Pancreas (tissue), 10 donors: ENCODE measurements around the gene CDH4. TPM values are rescaled to one million over a fixed set of nuclear protein-coding genes. Genes with fewer than 3 reads are reported as not detected.

Experiments used
- ATAC-seq, 4 donors: fragments of 200-7000 bp; cut with Tn5 transposase; one replicate each; pipeline versions ENCODE4 v1.8.0 to v1.9.1; 2020; ENCODE audit warnings: mild to moderate bottlenecking in 4 of 4, moderate library complexity in 4 of 4
- DNase-seq, 6 donors: peaks; one replicate each; pipeline ENCODE4 v3.0.0-alpha.2; 2020
- FAIRE-seq: peaks from 2 replicates; lab custom pipeline; 2012; peaks lifted over from hg19 to GRCh38; lab: Jason Lieb, UNC
- H3K27ac ChIP-seq, 4 donors: fragments of 200-600 bp; sonication (generic); 1 replicate in 3 of 4; 2 replicates in 1 of 4; pipeline versions ENCODE4 v1.5.0 to v1.8.0; 2020
- H3K27me3 ChIP-seq, 4 donors: fragments of 200-600 bp; one replicate each; pipeline ENCODE4 v1.8.0; 2021
- H3K36me3 ChIP-seq, 3 donors: fragments of 200-600 bp; sonication (generic) in 1 of 3; one replicate each; pipeline versions ENCODE4 v1.5.0 to v1.8.0; 2020 to 2021
- H3K4me1 ChIP-seq, 3 donors: fragments of 200-600 bp; one replicate each; pipeline ENCODE4 v1.8.0; 2021
- H3K4me3 ChIP-seq, 4 donors: fragments of 200-600 bp; sonication (generic) in 2 of 4; one replicate each; pipeline versions ENCODE4 v1.5.0 to v1.8.0; 2020 to 2021
- H3K9me3 ChIP-seq, 4 donors: fragments of 200-600 bp; one replicate each; pipeline ENCODE4 v1.8.0; 2021
- WGBS, 2 donors: extraction: QIAGEN DNeasy Blood & Tissue Kit; methylation state at CpG; one replicate each; pipeline ENCODE4 v1.1.7; 2013; 5-methylcytosine and 5-hydroxymethylcytosine counted together
- intact Hi-C, 3 donors: fragments of 100-400 bp; cut with DNase I; formaldehyde crosslinking; loops; one replicate each; pipeline versions ENCODE4 v1.11.1 to v1.14.2; 2022
- polyA plus RNA-seq, 2 donors: library from polyadenylated mRNA; stranded (reverse); fragments of 200-250 nt; gene quantifications; one replicate each; pipeline ENCODE4 v1.2.3, GENCODE V29; 2013
- total RNA-seq, 6 donors: library from RNA; stranded (reverse); fragmentation: NEBNext Ultra II Directional in 4 of 6; extraction: Animal tissue kit (Norgen Biotek cat#: 25700) in 4 of 6; gene quantifications; one replicate each; pipeline versions ENCODE4 v1.2.1 to v1.2.4, GENCODE V29; 2021 to 2023
- TF ChIP-seq, protein P1 (sequence below), 4 donors: fragments of 200-600 bp; sonication (generic) in 3 of 4; IDR thresholded peaks; one replicate each; pipeline versions ENCODE4 v1.5.0 to v1.8.0; 2021; ENCODE audit warnings: antibody characterized with exemption in 4 of 4
- donor health status: healthy with polysubstance abuse.
- donor health status: DM: no; HTN: no; CAD: no; lungs with moderate emphysema.
- donor health status: DM: no; HTN: no; CAD: no.
- donor health status: control.
- donor health status: control.
- donor health status: Bipolar disorder and iron deficiency.
- donor health status: DM: yes; HTN: yes; CAD: no.
- donor health status: DM: no; HTN: no; CAD: no.
- donor health status: DM: no; HTN: no; CAD: no.
- donor health status: DM: yes; HTN: yes; CAD: no.

The CDH4 gene
- total RNA-seq = 1 to 10 TPM in 2 of 6 donors, under 1 TPM in 4; 0.04 to 1.4 (median 0.33) TPM
- under 1 TPM; 0.21 to 0.27 TPM for polyA plus RNA-seq

- Histone ChIP-seq H3K9me3 (no peaks in the 10 kb centered on the region), H3K4me1 (no peaks in the 10 kb centered on the region), H3K27ac (no peak within 1 kb of the TSS), H3K36me3 (no peaks in the 10 kb centered on the region), H3K4me3 (peak within 1 kb of the TSS; percentile 8 to 47 (median 20)), H3K27me3 (peaks cover 0 to 19% (median 2%) of the 10 kb centered on the region in 4 donors)
- DNase-seq (peak in 1 of 6 donors; percentile 68), ATAC-seq (peak in 2 of 4 donors; percentile 72 to 83), FAIRE-seq (no peak)
- WGBS, 2 donors = 4 to 11% methylated on average over 26 to 78 of the region's 78 CpGs
- TF ChIP-seq, protein P1, sequence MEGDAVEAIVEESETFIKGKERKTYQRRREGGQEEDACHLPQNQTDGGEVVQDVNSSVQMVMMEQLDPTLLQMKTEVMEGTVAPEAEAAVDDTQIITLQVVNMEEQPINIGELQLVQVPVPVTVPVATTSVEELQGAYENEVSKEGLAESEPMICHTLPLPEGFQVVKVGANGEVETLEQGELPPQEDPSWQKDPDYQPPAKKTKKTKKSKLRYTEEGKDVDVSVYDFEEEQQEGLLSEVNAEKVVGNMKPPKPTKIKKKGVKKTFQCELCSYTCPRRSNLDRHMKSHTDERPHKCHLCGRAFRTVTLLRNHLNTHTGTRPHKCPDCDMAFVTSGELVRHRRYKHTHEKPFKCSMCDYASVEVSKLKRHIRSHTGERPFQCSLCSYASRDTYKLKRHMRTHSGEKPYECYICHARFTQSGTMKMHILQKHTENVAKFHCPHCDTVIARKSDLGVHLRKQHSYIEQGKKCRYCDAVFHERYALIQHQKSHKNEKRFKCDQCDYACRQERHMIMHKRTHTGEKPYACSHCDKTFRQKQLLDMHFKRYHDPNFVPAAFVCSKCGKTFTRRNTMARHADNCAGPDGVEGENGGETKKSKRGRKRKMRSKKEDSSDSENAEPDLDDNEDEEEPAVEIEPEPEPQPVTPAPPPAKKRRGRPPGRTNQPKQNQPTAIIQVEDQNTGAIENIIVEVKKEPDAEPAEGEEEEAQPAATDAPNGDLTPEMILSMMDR (IDR thresholded peaks at IDR 0.05) = no peak
- intact Hi-C loops = no loop called here
Measured at GRCh38 chr20:61251529-61252393, at the start of gene CDH4. Gene CDH4, plus strand, starts transcription at chr20:61252261.

- Histone ChIP-seq H3K36me3 (no peaks in the 10 kb centered on the region), H3K9me3 (no peaks in the 10 kb centered on the region), H3K27ac (no peak overlapping the region), H3K4me3 (no peak overlapping the region), H3K4me1 (no peaks in the 10 kb centered on the region), H3K27me3 (no peaks in the 10 kb centered on the region)
- ATAC-seq (no peak), FAIRE-seq (no peak), DNase-seq (no peak)
- WGBS, 2 donors = 32 to 39% methylated on average over 5 of the region's 5 CpGs
- intact Hi-C loops = no loop called here
- TF ChIP-seq, protein P1 (IDR thresholded peaks at IDR 0.05) = no peak
Measured at GRCh38 chr20:61203320-61203719, 48.7 kb upstream of the CDH4 start.

DNA sequence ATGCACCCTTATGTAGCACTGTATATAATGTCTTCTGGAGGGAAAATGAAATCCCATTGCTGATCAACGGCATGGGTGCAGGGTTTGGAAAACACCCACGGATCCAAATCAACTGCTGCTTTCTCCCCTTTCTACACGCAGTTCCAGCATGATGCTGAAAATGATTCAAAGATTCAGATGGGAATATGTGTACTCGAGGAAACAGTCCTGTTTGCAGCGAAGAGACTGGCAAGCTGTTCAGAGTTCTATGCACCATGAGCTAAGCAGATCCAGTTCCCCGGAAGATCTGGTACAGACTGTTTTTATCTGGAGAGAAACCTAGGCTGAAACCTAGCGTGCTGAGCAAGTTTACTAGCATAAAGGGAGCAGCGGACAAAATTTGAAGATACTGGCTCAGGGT is 47.9 kb upstream of the CDH4 start:
- ATAC-seq (no peak), FAIRE-seq (no peak), DNase-seq (no peak)
- Histone ChIP-seq H3K36me3 (no peaks in the 10 kb centered on the region), H3K27ac (no peak overlapping the region), H3K4me1 (no peaks in the 10 kb centered on the region), H3K27me3 (no peaks in the 10 kb centered on the region), H3K4me3 (no peak overlapping the region), H3K9me3 (no peaks in the 10 kb centered on the region)
- TF ChIP-seq, protein P1 (IDR thresholded peaks at IDR 0.05) = no peak
- intact Hi-C loops = no loop called here
- 61 to 81% methylated on average over 8 of the region's 8 CpGs for WGBS, 2 donors

- intact Hi-C loops = no loop called here
- Histone ChIP-seq H3K9me3 (no peaks in the 10 kb centered on the region), H3K4me1 (no peaks in the 10 kb centered on the region), H3K4me3 (no peak overlapping the region), H3K36me3 (no peaks in the 10 kb centered on the region), H3K27ac (no peak overlapping the region), H3K27me3 (no peaks in the 10 kb centered on the region)
- TF ChIP-seq, protein P1 (IDR thresholded peaks at IDR 0.05) = no peak
- FAIRE-seq = no peak
- DNase-seq = no peak
- no peak for ATAC-seq
- 49 to 64% methylated on average over 6 of the region's 6 CpGs for WGBS, 2 donors
Measured at GRCh38 chr20:61205769-61206168, 46.3 kb upstream of the CDH4 start.

DNA sequence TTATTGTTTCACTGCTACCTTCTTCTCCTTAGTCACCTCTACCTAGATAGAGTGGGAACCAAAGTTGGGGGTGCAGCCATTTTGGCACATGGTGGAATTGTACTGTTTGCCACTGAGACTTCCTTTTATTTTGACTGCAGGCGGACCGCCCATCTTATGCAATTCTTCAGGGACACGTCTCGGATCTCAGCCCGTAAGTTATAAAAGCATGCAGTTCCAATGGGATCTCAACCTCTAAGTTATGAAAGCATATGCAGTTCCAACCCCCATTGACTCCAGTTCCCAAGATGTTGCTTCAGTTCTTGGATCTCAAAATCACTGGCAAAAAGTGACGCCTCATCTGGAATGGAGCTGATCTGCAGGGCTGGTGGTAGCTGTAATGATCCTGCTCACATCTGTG is 41.2 kb upstream of the CDH4 start:
- TF ChIP-seq, protein P1 (IDR thresholded peaks at IDR 0.05) = no peak
- H3K27ac ChIP-seq = no peak overlapping the region
- H3K4me1 ChIP-seq = no peaks in the 10 kb centered on the region
- intact Hi-C loops = no loop called here
- H3K4me3 ChIP-seq = no peak overlapping the region
- no peaks in the 10 kb centered on the region for H3K9me3 ChIP-seq
- FAIRE-seq (no peak), DNase-seq (no peak), ATAC-seq (no peak)
- no peaks in the 10 kb centered on the region for H3K36me3 ChIP-seq
- 54 to 71% methylated on average over 6 of the region's 6 CpGs for WGBS, 2 donors
- no peaks in the 10 kb centered on the region for H3K27me3 ChIP-seq
